Effector memory CD4-positive, alpha-beta T cell (primary cell): ENCODE measurements around the gene WDR83.
"Not testable (repeated sequence)": the region's sequence is repeated elsewhere in the genome, so short reads cannot be mapped to it uniquely, and the experiment has no call there.

ENCODE experiments used
- DNase-seq, 3 donors: peaks; one replicate each; pipeline ENCODE4 v3.0.0-alpha.2; 2020
- H3K27ac ChIP-seq: 2 replicates; pipeline ENCODE4 v1.7.0; 2013; ENCODE audit warnings: mild to moderate bottlenecking, low read length, moderate library complexity; ENCODE audit not compliant: insufficient read depth, poor library complexity, severe bottlenecking
- H3K27me3 ChIP-seq: replicated peaks from 2 replicates; pipeline ENCODE4 v1.7.0; 2013; ENCODE audit warnings: mild to moderate bottlenecking, low read length; ENCODE audit not compliant: insufficient read depth, control insufficient read depth, poor library complexity, severe bottlenecking
- H3K36me3 ChIP-seq: 2 replicates; pipeline ENCODE4 v1.7.0; 2013; ENCODE audit warnings: mild to moderate bottlenecking, low read length, moderate library complexity; ENCODE audit not compliant: control insufficient read depth, insufficient read depth
- H3K4me1 ChIP-seq: 2 replicates; pipeline ENCODE4 v1.7.0; 2013; ENCODE audit warnings: low read length, mild to moderate bottlenecking; ENCODE audit not compliant: control insufficient read depth, insufficient read depth, poor library complexity, severe bottlenecking
- H3K4me3 ChIP-seq: 2 replicates; pipeline ENCODE4 v1.7.0; 2013; ENCODE audit warnings: low read length, low read depth, mild to moderate bottlenecking; ENCODE audit not compliant: insufficient read depth, poor library complexity, severe bottlenecking
- H3K9me3 ChIP-seq: 2 replicates; pipeline ENCODE4 v1.7.0; 2013; ENCODE audit warnings: mild to moderate bottlenecking, low read length, moderate library complexity; ENCODE audit not compliant: control insufficient read depth

WDR83 gene

DNA sequence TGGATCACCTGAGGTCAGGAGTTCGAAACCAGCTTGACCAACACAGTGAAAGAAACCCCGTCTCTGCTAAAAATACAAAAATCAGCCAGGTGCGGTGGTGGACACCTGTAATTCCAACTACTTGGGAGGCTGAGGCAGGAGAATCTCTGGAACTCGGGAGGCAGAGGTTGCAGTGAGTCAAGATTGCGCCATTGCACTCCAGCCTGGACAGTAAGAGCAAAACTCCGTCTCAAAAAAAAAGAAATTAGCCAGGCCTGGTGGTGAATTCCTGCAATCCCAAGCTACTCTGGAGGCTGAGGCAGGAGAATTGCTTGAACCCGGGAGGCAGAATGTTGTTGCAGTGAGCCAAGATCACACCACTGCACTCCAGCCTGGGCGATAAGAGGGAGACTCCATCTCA, 42.0 kb downstream of the WDR83 start:
- Histone ChIP-seq H3K36me3 (peaks cover 49% of the 10 kb centered on the region), H3K27me3 (no peaks in the 10 kb centered on the region), H3K4me1 (no peaks in the 10 kb centered on the region), H3K9me3 (no peaks in the 10 kb centered on the region), H3K27ac (no peak overlapping the region), H3K4me3 (no peak overlapping the region)
- no peak for DNase-seq

DNA sequence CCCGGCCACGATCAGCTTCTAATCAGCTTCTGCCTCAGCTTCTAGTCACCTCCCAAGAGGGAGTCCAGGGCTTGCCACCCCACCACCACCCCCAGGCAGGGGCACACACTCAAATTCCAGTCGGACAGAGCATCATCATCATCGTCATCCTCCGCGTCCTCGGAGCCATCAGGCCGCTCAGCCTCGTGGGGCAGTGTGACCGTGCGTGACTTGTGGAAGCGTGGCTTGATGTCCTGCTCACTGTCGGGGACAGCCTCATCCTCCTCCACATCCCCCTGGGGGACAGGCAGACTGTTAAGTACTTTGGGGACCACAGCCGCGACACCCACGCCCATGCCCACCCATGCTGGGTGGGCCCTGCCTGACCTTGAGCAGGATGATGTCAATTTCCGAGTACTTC, 44.6 kb downstream of the WDR83 start:
- H3K27ac ChIP-seq = no peak overlapping the region
- no peak overlapping the region for H3K4me3 ChIP-seq
- H3K4me1 ChIP-seq = no peaks in the 10 kb centered on the region
- no peaks in the 10 kb centered on the region for H3K27me3 ChIP-seq
- no peak for DNase-seq
- H3K36me3 ChIP-seq = peaks cover 49% of the 10 kb centered on the region
- no peaks in the 10 kb centered on the region for H3K9me3 ChIP-seq

DNA sequence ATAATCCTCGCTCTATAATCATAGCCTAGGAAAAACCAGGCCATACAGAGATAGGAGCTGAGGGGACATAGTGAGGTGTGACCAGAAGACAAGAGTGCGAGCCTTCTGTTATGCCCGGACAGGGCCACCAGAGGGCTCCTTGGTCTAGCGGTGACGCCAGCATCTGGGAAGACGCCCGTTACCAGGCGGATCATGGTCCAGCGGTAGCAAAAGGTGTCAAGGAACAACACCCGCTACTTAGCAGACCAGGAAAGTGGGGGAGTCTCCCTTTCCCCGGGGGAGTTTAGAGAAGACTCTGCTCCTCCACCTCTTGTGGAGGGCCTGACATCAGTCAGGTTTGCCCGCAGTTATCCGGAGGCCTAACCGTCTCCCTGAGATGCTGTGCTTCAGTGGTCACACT, 45.5 kb downstream of the WDR83 start:
- H3K9me3 ChIP-seq, H3K27me3 ChIP-seq, H3K27ac ChIP-seq, DNase-seq, H3K4me1 ChIP-seq, H3K4me3 ChIP-seq: not testable (repeated sequence)
- peaks cover 43% of the 10 kb centered on the region for H3K36me3 ChIP-seq

DNA sequence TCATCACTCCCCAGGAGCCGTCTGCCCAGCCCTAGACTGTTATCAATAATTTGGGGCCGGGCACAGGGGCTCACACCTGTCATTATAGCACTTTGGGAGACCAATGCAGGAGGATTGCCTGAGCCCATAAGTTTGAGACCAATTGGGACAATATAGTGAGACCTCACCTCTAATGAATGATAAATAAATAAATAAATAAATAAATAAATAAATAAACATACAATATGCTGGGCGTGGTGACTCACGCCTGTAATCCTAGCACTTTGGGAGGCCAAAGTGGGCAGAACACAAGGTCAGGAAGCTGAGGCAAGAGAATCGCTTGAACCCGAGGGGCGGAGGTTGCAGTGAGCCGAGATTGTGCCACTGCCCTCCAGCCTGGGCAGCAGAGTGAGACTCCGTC, 46.7 kb downstream of the WDR83 start:
- H3K4me3 ChIP-seq, DNase-seq, H3K4me1 ChIP-seq, H3K27ac ChIP-seq, H3K27me3 ChIP-seq, H3K9me3 ChIP-seq: not testable (repeated sequence)
- H3K36me3 ChIP-seq = peaks cover 43% of the 10 kb centered on the region

DNA sequence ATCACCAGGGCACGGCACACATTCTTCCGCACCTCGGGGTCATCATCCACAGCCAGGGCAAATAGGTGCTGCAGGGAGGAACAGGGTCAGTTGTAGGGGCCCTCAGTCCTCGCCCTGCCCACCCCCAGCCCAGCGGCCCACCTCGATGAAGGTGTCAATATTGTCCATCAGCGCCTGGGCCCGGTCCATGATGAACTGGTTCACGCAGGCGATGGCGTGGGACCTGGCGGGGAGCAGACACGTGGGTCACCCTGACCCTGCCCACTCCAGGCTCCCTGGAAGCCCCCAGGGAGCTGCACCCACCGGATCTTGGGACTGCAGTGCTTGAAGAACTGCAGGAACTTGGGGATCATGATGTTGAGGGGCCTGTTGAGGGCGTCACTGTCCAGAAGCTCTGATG, 48.5 kb downstream of the WDR83 start:
- no peaks in the 10 kb centered on the region for H3K9me3 ChIP-seq
- H3K36me3 ChIP-seq = peaks cover 44% of the 10 kb centered on the region
- H3K4me1 ChIP-seq = no peaks in the 10 kb centered on the region
- no peak overlapping the region for H3K27ac ChIP-seq
- H3K4me3 ChIP-seq = no peak overlapping the region
- no peak for DNase-seq
- H3K27me3 ChIP-seq = no peaks in the 10 kb centered on the region

DNA sequence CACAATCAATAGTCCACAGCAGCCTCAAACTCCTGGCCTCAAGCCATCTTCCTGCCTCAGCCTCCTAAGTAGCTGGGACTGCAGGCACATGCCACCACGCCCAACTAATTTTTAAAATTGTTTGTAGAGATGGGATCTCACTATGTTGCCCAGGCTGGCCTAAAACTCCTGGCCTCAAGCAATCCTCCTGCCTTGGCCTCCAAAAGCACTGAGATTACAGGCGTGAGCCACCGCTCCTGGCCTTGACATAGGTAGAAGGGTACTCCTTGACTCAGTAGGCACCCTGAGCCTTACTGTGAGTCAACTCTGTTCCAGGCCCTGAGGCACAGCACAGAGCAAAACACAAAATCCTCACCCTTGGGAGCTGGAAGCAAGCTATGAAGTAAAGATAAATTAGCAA, 49.3 kb downstream of the WDR83 start:
- DNase-seq = no peak
- H3K4me3 ChIP-seq = no peak overlapping the region
- H3K27me3 ChIP-seq = no peaks in the 10 kb centered on the region
- peaks cover 7% of the 10 kb centered on the region for H3K4me1 ChIP-seq
- H3K27ac ChIP-seq = no peak overlapping the region
- H3K36me3 ChIP-seq = peaks cover 39% of the 10 kb centered on the region
- H3K9me3 ChIP-seq = no peaks in the 10 kb centered on the region

DNA sequence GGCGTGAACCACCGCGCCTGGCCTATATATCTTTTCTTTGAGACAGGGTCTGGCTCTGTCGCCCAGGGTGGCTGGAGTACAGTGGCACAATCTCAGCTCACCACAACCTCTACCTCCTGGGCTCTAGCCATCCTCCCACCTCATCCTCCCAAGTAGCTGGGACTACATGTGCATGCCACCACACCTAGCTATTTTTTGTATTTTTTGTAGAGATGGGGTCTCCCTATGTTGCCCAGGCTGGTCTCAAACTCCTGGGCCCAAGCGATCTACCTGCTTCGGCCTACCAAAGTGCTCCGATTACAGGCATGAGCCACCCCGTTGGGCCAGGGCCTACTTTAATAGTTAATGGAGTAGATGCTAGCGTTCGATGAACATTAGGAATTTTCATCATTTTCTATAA, 53.7 kb downstream of the WDR83 start:
- H3K9me3 ChIP-seq = no peaks in the 10 kb centered on the region
- H3K27ac ChIP-seq = no peak overlapping the region
- no peaks in the 10 kb centered on the region for H3K27me3 ChIP-seq
- no peak overlapping the region for H3K4me3 ChIP-seq
- peaks cover 19% of the 10 kb centered on the region for H3K4me1 ChIP-seq
- DNase-seq = no peak
- H3K36me3 ChIP-seq = peaks cover 13% of the 10 kb centered on the region

DNA sequence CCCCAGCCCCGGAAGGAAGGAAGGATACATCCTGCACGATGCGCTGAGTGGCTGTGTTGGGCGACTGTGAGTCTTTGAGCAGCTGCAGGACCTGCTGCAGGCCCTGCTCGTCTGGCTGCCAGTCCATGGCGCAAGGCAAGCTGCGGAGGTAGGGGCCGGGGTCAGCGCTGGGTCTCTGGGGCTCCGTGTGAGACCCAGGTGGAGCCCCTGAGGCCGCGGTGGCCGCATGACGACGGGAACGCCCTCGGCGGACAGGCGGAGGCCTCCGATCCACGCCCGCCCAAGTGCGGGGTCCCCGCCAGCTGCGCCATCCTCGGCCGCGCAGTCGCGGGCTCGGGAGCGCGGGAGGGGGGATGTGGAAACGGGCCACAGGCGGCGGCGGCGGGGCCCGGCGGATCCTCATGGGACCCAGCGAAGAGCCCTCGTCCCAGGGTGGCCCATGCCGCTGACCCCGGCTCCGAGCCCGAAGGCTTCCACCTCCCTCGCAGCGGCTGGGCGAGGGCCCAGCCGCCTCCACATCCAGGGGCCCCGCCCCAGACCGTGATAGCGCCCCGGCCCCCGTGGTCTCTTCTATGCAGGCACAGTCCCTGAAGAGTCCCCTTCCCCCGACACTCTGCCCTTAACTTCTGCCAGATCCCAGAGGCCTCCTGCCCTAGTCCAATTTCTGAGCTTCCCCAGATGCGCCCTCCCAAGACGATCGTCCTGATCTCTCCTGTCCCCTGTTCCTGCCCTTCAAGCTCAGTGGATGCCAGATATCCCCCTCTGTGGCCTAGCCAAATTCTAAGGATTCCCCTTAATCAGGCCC, 54.4 kb downstream of the WDR83 start:
- Histone ChIP-seq H3K4me3 (peak overlapping the region; percentile 55), H3K9me3 (no peaks in the 10 kb centered on the region), H3K36me3 (peaks cover 6% of the 10 kb centered on the region), H3K27me3 (no peaks in the 10 kb centered on the region), H3K4me1 (peaks cover 19% of the 10 kb centered on the region), H3K27ac (peak overlapping the region; percentile 75)
- DNase-seq = no peak

DNA sequence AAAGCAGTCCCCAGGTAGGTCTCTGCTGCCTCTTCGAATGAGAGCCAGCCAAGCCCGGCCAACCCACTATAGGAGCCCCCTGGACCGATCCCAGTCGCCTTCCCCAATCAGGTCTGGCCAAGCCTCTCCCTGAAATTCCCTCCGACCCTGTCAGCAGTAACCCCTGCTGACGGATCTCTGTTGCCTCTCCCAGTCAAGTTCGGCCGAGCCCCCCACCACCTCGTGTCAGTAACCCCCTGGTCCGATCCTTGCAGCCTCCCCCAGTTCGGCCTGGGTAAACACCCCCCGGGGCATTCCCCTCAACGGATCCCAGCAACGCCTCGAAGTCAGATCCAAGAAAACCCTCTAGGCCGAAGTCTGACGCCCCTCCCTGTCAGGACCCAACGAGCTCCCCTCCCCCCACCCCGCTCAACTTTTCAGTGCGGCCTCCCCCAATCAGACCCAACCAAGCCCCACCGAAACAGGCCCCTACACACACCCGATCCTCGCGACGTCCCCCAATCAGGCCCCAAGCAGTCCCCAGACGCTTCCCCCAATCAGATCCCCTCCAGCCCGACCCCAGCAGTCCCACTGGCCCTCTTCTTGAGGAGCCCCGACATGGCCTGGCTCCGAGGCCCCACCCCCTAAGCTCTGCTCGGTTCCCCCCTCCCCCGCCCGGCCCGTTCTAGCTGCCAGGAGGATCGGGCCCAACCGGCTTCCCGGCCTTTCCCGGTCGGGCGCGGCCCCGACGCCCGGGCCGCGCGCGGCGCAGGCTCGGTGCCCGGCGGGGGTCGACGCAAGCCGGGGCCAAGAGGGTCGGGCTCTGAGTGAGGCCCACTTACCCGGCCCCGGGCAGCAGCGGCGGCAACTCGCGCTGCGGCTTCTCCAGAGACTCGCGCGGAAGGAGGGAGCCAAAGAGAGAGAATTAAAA, 55.3 kb downstream of the WDR83 start:
- peak; percentile 22 to 42 (median 41) for DNase-seq
- Histone ChIP-seq H3K4me1 (peaks cover 19% of the 10 kb centered on the region), H3K27me3 (no peaks in the 10 kb centered on the region), H3K4me3 (peak overlapping the region; percentile 55), H3K9me3 (no peaks in the 10 kb centered on the region), H3K27ac (peak overlapping the region; percentile 75), H3K36me3 (peaks cover 6% of the 10 kb centered on the region)
